HG03469 (cell line): ENCODE data around the gene C17orf78.
"Not testable (repeated sequence)": the region's sequence is repeated elsewhere in the genome, so short reads cannot be mapped to it uniquely, and the experiment has no call there.

Experiments used
- ATAC-seq: cut with Tn5 transposase; IDR thresholded peaks from one replicate; pipeline ENCODE4 v1.9.1; 2021; ENCODE audit warnings: mild to moderate bottlenecking, moderate library complexity, moderate number of reproducible peaks; ENCODE audit not compliant: unreplicated experiment

C17orf78 gene

DNA sequence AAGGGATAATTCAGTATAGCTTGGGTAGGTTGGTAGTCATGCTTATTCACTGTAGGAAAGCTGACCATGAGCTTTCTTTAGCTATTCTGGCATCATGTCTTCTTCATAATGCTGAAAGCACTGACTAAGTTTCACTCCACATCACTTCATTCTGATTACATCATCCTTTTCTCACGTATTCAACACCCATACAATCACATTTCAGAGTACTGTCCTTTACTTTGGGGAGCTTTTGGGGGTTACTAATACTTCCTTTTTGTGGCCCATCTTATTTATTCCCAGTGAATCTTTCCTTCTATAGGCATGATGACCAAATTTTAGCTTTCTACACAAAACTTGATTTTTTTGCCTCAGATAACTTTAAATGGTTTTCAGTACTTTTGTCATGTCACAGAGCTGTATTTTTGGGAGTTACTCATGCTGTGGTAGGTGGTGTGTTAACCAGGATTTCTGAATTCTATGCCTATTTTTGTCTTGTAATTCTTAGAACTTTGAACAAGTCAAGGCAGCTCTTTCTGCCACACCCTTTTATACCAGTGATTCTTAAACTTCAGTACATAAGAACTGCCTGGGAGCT is 54.4 kb downstream of the C17orf78 start:
- no peak for ATAC-seq

DNA sequence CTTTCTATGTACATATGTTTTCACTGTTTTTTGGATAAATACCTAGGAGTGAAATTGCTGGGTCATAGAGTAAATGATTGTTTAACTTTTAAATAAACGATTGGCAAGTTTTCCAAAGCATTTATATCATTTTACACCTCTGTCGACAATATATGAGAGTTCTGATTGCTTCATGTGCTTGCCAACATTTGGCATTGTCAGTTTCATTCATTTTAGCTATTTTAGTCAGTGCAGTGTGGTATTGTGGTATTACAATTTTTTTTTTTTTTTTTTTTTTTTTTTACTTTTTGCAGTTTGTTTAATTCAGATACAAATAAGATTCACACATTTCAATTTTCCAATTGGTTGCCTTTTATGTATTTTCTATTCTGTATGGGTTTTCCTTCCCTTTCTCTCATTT is 56.9 kb downstream of the C17orf78 start:
- no peak for ATAC-seq

DNA sequence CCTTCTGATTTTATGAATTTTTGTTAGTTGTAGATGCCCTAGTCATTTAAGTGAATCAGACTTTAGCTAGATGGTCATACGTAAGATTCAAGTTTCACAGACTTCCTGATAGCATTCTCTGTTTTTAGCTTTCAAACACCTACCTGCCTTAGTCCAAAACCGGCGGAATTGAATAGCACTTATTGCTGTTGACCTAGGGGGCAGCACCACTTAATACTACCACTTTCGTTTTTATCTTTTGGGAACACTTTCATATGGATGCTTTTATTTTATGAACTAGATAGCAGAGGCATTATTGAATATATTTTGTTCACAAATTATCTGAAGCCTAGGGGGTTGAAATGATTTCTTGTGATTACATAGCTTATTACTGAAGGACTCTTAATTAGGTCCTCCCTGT is 62.4 kb downstream of the C17orf78 start:
- no peak for ATAC-seq

DNA sequence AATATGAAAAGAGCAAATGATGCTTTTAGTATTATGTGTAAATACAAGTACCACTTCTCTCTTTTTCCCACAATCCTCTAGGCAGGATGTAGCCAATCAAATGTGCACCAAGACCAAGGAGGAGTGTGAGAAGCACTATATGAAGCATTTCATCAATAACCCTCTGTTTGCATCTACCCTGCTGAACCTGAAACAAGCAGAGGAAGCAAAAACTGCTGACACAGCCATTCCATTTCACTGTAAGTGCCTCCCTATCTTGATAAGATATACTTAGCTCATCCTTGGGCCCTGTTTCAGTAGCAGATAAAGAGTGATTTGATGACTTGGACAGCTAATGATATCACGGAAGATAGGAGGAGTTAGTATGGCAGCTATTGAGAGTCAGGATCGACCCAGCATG is 64.6 kb downstream of the C17orf78 start:
- no peak for ATAC-seq

DNA sequence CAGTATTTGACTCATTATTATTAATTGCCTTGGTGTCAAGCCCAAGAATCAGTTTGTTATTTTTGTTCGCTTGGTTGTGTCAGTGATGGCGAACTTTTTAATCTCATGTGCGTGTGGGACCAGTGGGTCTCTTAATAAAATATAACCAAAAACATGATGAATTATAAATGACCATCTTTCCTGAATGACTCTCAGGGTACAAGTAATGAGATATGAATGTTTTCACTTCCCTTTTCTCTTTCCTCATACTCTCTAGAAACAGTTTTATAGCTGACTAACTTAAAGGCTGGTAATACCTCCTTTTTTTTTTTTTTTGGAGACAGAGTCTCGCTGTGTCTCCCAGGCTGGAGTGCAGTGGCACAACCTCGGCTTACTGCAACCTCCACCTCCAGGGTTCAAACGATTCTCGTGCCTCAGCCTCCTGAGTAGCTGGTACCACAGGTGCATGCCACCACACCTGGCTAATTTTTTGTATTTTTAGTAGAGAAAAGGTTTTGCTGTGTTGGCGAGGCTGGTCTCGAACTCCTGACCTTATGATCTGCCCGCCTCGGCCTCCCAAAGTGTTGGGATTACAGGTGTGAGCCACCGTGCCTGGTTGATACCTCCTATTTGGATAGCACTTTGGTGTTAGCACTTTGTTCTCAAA is 65.7 kb downstream of the C17orf78 start:
- not testable (repeated sequence) for ATAC-seq
